ENCODE measurements around the gene SLC2A6. TPM values are rescaled to one million over a fixed set of nuclear protein-coding genes. Genes with fewer than 3 reads are reported as not detected.
A peak's percentile ranks its signal among the peaks of the same experiment; 100 is the strongest.

The SLC2A6 gene
- total and polyA plus RNA-seq, 2 of the 8 experiments (the other 6 are each of a cell fraction or from before 2014, with no cell fraction given), result 16.6 to 17.8 TPM

DNA sequence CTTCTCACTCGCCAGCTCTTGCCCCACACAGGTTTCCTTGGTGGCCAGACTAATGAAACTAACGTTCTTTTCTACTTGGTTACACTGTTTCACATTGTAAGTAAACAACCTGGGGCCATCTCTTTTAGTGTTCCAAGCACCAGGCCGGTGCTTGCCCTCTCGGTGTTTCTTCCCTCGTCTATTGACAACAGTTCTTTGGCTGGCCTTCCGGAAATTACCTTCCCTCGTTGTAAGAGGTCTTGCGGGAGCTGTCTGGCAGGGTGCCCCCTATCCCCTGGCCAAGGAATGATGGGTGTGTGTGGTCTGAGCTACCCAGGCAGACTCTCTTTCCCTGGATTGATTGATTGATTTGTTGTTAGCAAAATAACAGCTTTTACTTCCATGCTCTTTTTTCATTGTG is 46.8 kb upstream of the SLC2A6 start (continued):
- TF ChIP-seq ZNF274 (IDR thresholded peaks at IDR 0.05; ENCODE audit: borderline replicate concordance, extremely low read depth, low read length), result no peak
- TF ChIP-seq, protein P1, sequence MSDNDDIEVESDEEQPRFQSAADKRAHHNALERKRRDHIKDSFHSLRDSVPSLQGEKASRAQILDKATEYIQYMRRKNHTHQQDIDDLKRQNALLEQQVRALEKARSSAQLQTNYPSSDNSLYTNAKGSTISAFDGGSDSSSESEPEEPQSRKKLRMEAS (IDR thresholded peaks at IDR 0.05), result peak; percentile 51; the same call in 1 of the 2 replicates
- TF ChIP-seq, protein P2, sequence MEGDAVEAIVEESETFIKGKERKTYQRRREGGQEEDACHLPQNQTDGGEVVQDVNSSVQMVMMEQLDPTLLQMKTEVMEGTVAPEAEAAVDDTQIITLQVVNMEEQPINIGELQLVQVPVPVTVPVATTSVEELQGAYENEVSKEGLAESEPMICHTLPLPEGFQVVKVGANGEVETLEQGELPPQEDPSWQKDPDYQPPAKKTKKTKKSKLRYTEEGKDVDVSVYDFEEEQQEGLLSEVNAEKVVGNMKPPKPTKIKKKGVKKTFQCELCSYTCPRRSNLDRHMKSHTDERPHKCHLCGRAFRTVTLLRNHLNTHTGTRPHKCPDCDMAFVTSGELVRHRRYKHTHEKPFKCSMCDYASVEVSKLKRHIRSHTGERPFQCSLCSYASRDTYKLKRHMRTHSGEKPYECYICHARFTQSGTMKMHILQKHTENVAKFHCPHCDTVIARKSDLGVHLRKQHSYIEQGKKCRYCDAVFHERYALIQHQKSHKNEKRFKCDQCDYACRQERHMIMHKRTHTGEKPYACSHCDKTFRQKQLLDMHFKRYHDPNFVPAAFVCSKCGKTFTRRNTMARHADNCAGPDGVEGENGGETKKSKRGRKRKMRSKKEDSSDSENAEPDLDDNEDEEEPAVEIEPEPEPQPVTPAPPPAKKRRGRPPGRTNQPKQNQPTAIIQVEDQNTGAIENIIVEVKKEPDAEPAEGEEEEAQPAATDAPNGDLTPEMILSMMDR (IDR thresholded peaks at IDR 0.05; ENCODE audit: control extremely low read depth in 1 of 3, insufficient read depth in 1 of 3, low read depth in 1 of 3, low read length in 3 of 3), result peak in 2 of 3 experiments; percentile 9 to 43; a peak in 1 of 4 replicates
- no peak for TF ChIP-seq KDM4A (IDR thresholded peaks at IDR 0.05; ENCODE audit: low read depth, low read length, severe bottlenecking)
- no peak for TF ChIP-seq SP4 (IDR thresholded peaks at IDR 0.05; ENCODE audit: low read length)
- TF ChIP-seq CTBP2 (IDR thresholded peaks at IDR 0.05; ENCODE audit: borderline replicate concordance, insufficient read depth, insufficient read length, low read length), result no peak
- TF ChIP-seq NANOG (IDR thresholded peaks at IDR 0.05; ENCODE audit: insufficient read depth, low read depth, low read length, poor library complexity, severe bottlenecking), result no peak
- no peak for TF ChIP-seq TAF1 (IDR thresholded peaks at IDR 0.05; ENCODE audit: low read depth, low read length)
- TF ChIP-seq SIN3A (conservative IDR thresholded peaks at IDR 0.05 in 1 of 2, IDR thresholded peaks at IDR 0.05 in 1 of 2; ENCODE audit: low read depth in 1 of 2, low read length in 2 of 2), result no peak
- no peak for TF ChIP-seq TEAD4 (IDR thresholded peaks at IDR 0.05; ENCODE audit: low read depth, low read length)
- TF ChIP-seq E2F6 (IDR thresholded peaks at IDR 0.05), result 0 out of 2 replicates have a peak, but pooled peaks have one; percentile 30
- TF ChIP-seq YY1 (IDR thresholded peaks at IDR 0.05; ENCODE audit: low read depth, low read length), result no peak
